HG02981 (cell line): Measurements from ENCODE around the gene NHLRC4.
"Not testable (repeated sequence)": the region's sequence is repeated elsewhere in the genome, so short reads cannot be mapped to it uniquely, and the experiment has no call there.

ENCODE experiments used
- ATAC-seq: cut with Tn5 transposase; IDR thresholded peaks from one replicate; pipeline ENCODE4 v1.9.1; 2021; ENCODE audit warnings: mild to moderate bottlenecking, moderate library complexity; ENCODE audit not compliant: unreplicated experiment

Gene NHLRC4

DNA sequence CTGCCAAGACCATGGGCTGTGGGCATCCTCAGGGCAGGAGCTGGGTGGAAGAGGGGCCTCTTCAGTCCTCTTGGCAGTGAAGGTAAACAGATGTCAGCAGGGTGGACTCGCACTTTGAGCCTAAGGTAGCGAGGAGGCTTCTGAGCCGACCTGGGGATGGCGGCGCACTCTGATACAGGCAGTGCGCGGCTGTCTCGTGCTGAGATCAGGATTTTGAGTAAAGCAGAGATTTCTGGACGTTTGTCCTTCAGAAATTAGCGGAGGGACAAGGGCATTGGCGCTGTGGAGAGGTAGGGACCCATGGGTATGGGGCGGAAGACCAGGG, 29.9 kb downstream of the NHLRC4 start:
- ATAC-seq, result no peak

DNA sequence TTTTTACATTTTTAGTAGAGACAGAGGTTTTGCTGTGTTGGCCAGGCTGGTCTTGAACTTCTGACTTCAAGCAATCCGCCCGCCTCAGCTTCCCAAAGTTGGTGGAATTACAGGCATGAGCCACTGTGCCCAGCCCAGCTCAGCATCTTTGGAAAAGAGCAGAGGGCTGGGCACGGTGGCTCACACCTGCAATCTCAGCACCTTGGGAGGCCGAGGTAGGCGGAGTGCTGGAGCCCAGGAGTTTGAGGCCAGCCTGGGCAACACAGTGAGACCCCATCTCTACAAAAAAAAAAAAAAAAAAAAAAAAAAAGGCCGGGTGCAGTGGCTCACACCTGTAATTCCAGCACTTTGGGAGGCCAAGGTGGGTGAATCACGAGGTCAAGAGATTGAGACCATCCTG, 30.9 kb downstream of the NHLRC4 start:
- not testable (repeated sequence) for ATAC-seq

DNA sequence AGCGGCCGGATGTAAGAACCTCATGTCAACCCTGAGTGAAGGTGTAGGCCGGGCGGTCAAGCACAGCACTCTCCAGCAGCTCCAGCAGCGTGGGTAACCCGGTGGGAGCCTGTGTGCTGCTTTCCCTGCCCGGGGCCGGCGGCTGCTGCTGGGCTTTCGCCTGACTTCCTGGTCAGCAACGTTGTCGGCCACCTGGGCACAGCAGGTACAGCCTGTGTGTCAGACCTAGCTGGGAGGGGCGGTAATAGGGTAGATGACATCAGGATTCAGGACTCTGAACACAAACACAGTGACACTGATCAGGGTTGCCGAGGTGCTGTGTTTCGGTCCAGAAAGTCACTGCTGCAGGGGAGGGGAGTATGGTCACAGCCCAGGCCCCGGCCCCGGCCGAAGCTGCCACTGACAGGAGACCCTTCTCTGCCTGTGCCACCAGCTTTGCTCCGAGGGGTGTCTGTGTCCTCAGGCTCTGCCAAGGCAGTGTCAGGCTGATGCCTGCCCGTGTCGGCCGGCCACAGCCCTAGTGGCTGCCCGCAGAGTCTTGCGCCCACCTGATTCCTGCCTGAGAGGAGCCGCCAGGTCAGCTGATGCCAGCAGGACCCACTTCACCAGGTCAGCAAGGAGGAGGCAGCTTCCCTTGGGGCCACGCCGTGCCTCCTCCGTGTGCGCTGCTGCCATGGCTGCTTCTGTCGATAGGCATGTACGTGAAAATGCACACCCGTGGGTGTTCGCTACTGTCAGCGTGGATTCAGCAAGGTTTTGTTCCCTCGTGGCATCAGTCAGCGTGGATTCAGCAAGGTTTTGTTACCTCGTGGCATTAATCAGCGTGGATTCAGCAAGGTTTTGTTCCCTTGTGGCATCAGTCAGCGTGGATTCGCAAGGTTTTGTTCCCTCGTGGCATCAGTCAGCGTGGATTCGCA, 32.3 kb downstream of the NHLRC4 start:
- no peak for ATAC-seq

GRCh38 chr16:600781-601180, 34.0 kb downstream of the NHLRC4 start:
- ATAC-seq, result no peak

DNA sequence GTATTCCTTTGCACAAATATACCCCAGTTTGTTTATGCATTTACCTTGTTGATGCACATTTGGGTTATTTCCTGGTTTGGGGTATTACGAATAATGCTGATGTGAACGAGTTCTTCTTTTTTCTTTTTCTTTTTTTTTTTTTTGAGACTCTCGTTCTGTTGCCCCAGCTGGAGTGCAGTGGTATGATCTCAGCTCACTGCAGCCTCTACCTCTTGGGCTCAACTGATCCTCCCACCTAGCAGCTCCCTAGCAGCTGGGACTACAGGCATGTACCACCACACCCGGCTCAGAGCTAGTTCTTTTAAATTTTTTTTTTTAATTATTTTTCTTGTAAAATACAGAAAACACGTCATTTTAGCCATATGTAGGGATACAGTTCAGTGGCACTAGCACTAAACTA, 37.1 kb downstream of the NHLRC4 start:
- no peak for ATAC-seq

DNA sequence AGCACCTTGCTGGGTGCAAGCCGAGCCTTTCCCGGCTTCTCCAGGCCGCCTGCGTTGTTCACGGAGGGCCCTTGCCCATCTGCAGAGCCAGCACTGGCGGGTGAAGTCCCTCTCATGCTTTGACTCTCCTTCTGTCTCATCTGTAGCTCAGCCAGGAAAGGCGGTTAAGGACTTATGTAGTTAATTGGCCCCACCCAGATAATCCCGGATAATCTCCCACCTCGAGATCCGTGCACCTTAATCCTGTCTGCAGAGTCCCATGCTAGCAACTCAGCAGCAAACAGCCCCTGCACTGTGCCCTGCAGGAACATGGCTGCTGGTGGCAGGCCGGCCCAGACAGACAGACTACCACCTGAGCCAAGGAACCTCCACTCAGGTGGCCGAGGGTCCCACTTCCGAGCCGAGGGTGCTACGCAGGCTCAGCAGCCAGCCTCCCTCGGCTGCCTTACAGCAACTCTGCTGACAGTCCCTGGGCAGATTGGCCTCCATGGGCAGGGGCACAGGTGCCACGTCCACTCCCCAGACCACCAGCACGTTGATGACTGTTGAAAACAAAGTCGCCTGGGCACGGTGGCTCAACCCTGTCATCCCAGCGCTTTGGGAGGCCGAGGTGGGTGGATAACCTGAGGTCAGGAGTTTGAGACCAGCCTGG, 40.0 kb downstream of the NHLRC4 start:
- no peak for ATAC-seq

GRCh38 chr16:608019-608418, 41.2 kb downstream of the NHLRC4 start:
- no peak for ATAC-seq

DNA sequence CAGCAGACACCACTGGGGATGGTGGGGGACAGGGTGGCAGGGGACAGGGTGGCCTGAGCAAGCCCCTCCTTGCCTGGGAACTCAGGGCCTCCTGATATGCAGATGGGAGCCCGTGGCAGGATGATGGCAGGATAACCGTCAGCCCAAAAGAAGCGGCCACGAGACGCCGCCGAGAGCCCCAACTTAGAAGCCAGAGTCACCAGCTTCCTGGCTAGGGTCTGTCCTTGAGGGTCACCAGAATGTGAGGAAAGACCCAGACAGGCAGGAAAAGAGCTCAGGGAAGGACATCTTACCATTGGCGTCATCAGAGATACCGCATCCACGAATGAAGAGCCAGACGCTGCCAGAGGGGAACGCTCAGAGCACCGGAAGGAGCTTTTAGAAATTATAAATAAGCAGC, 42.5 kb downstream of the NHLRC4 start:
- ATAC-seq, result no peak

- no peak for ATAC-seq
Observed at GRCh38 chr16:609984-610383, 43.2 kb downstream of the NHLRC4 start.

GRCh38 chr16:610513-611381, 43.9 kb downstream of the NHLRC4 start:
- ATAC-seq, result no peak

- ATAC-seq, result no peak
Observed at GRCh38 chr16:615122-615521, 48.3 kb downstream of the NHLRC4 start.

- ATAC-seq, result no peak
Observed at GRCh38 chr16:616733-617586, 50.2 kb downstream of the NHLRC4 start.

DNA sequence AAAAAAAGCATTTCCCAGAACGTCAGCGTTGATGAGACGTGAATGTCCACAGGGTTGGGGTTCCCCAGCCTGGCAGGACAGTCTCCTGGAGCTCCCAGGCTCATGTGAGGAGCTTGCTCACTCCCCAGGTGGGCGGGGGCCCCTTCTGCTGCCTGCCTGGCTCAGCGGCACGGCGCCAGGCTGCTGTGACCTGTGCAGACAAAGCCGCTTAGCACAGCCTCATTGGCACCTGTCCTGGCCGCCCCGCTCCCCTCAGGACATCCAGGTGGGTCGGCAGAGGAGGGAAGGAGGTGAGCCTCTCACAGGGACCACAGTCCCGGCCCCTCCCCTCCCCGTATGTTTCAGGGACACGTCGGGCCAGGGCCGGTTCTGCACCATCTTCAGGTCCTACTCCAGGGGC, 51.0 kb downstream of the NHLRC4 start:
- ATAC-seq, result no peak
